ENCODE measurements around the gene SSNA1.
A peak's percentile ranks its signal among the peaks of the same experiment; 100 is the strongest.

Gene SSNA1

GRCh38 chr9:137156567-137157375 lies 31.7 kb upstream of the SSNA1 start:
- DNase-seq: no peak

- DNase-seq: no peak
Observed at GRCh38 chr9:137157618-137158415, 30.7 kb upstream of the SSNA1 start.

GRCh38 chr9:137158625-137159024 lies 29.9 kb upstream of the SSNA1 start:
- no peak for DNase-seq

GRCh38 chr9:137159105-137160053 lies 29.1 kb upstream of the SSNA1 start:
- no peak for DNase-seq

- no peak for DNase-seq
Observed at GRCh38 chr9:137160054-137160425, 28.4 kb upstream of the SSNA1 start.

GRCh38 chr9:137160716-137161557 lies 27.5 kb upstream of the SSNA1 start:
- DNase-seq: peak; percentile 85

GRCh38 chr9:137161558-137162486 lies 26.7 kb upstream of the SSNA1 start:
- peak; percentile 85 for DNase-seq

GRCh38 chr9:137162505-137163364 lies 25.7 kb upstream of the SSNA1 start:
- no peak for DNase-seq

GRCh38 chr9:137163365-137163715 lies 25.1 kb upstream of the SSNA1 start:
- DNase-seq: no peak

- no peak for DNase-seq
Observed at GRCh38 chr9:137163805-137164204, 24.7 kb upstream of the SSNA1 start.

GRCh38 chr9:137164370-137165249 lies 23.9 kb upstream of the SSNA1 start:
- no peak for DNase-seq

- no peak for DNase-seq
Observed at GRCh38 chr9:137165250-137165836, 23.1 kb upstream of the SSNA1 start.

GRCh38 chr9:137166380-137167229 lies 21.9 kb upstream of the SSNA1 start:
- DNase-seq: no peak

- no peak for DNase-seq
Observed at GRCh38 chr9:137167277-137167746, 21.2 kb upstream of the SSNA1 start.

GRCh38 chr9:137167747-137168572 lies 20.5 kb upstream of the SSNA1 start:
- DNase-seq: peak; percentile 36

GRCh38 chr9:137168573-137168903 lies 19.9 kb upstream of the SSNA1 start:
- DNase-seq: no peak

Data from NCI-H1105 (cell line).